ENCODE results near the gene ACVR1B.

The ACVR1B gene

GRCh38 chr12:52022841-52023181 lies 71.3 kb downstream of the ACVR1B start:
- H3K4me3 ChIP-seq (ENCODE audit: insufficient read depth, low read depth, low read length), result peak overlapping the region; percentile 44
- WGBS, 2 experiments, result 8 to 15% methylated on average over 14 of the region's 14 CpGs
- H3K4me1 ChIP-seq (ENCODE audit: control insufficient read depth, insufficient read depth, low read length), result peaks cover 23% of the 10 kb centered on the region
- no peak overlapping the region for H3K27ac ChIP-seq (ENCODE audit: insufficient read depth, low read depth, low read length, poor library complexity, severe bottlenecking)
- H3K27me3 ChIP-seq (ENCODE audit: control insufficient read depth, insufficient read depth, low read length, poor library complexity, severe bottlenecking), result peaks cover 36% of the 10 kb centered on the region
- H3K36me3 ChIP-seq (ENCODE audit: control insufficient read depth, insufficient read depth, low read length), result no peaks in the 10 kb centered on the region
- H3K9me3 ChIP-seq (ENCODE audit: control insufficient read depth, low read length), result no peaks in the 10 kb centered on the region

DNA sequence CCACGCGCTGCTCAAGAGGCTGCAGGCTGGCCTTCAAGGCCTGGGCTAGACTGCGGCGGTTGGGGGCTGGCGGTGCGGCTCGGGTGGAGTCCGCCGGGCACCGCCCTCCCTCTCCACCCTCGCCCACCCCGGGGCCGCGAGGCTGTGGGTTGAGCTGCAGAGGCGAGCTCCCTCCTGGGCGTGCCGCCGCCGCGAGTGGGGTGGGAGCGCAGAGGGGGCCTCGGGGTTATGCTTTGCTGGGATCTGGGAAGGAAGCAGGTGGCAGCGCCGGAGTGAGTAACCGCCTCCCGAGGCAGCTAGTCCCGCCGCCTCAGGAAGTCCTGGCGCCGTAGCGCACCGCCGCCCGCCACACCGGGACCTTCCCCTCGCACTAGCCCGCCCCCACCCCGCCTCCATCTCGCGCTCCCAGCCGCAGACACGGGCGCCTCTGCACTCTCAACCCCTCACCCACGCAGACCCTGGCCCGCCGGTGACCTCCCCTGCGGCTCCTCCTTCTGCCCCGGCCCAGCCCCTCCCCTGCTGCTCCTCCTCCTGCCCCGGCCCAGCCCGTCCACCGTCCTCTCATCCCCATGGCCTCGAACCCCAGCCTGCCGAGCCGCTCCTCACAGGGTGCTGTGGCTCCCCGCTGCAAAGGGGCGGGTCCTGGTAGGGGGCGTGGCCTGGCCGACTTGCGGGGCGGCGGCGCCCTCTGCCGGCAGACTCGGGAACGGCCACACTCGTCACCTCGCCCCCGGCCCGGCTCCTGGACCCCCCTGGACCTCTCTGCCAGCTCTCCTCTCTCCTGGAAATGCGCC lies 71.9 kb downstream of the ACVR1B start:
- peaks cover 36% of the 10 kb centered on the region for H3K27me3 ChIP-seq (ENCODE audit: control insufficient read depth, insufficient read depth, low read length, poor library complexity, severe bottlenecking)
- peak overlapping the region; percentile 44 for H3K4me3 ChIP-seq (ENCODE audit: insufficient read depth, low read depth, low read length)
- 1% methylated on average over 70 of the region's 70 CpGs for WGBS, 2 experiments
- H3K36me3 ChIP-seq (ENCODE audit: control insufficient read depth, insufficient read depth, low read length), result no peaks in the 10 kb centered on the region
- H3K27ac ChIP-seq (ENCODE audit: insufficient read depth, low read depth, low read length, poor library complexity, severe bottlenecking), result no peak overlapping the region
- H3K4me1 ChIP-seq (ENCODE audit: control insufficient read depth, insufficient read depth, low read length), result peaks cover 23% of the 10 kb centered on the region
- no peaks in the 10 kb centered on the region for H3K9me3 ChIP-seq (ENCODE audit: control insufficient read depth, low read length)

DNA sequence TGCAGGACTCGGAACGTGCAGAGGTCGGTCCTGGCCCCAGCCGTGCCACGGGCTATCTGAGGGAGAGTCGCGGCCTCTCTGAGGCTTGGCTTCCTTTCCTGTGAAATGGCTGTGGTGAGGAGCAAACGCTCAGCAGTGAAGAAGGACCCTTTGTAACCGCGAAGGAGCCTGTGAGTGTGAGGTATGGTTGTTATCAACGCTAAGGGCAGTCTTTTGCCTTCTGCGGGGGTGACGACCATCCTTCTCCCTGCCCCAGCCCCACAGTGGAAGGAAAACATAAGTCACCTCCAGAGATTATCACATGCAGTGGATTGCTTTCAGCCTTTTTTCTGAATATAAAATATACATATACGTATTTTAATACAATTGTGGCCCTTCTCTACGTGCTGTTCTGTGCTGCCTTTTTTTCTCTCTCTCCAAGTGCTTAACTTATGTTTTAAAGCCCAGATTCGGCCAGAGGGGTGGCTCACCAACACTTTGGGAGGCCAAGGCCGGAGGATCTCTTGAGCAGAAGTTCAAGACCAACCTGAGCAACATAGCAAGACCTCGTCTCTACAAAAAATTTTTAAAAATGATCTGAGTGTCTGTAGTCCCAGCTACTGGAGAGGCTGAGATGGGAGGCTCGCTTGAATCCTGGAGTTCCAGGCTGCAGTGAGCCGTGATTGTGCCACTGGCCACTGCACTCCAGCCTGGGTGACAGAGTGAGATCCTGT lies 72.6 kb downstream of the ACVR1B start:
- Histone ChIP-seq H3K27ac (ENCODE audit: insufficient read depth, low read depth, low read length, poor library complexity, severe bottlenecking) (no peak overlapping the region), H3K36me3 (ENCODE audit: control insufficient read depth, insufficient read depth, low read length) (no peaks in the 10 kb centered on the region), H3K4me1 (ENCODE audit: control insufficient read depth, insufficient read depth, low read length) (peaks cover 23% of the 10 kb centered on the region), H3K9me3 (ENCODE audit: control insufficient read depth, low read length) (no peaks in the 10 kb centered on the region), H3K27me3 (ENCODE audit: control insufficient read depth, insufficient read depth, low read length, poor library complexity, severe bottlenecking) (peaks cover 36% of the 10 kb centered on the region), H3K4me3 (ENCODE audit: insufficient read depth, low read depth, low read length) (peak overlapping the region; percentile 44)
- WGBS, 2 experiments, result 37 to 40% methylated on average over 20 of the region's 20 CpGs

- H3K27ac ChIP-seq (ENCODE audit: insufficient read depth, low read depth, low read length, poor library complexity, severe bottlenecking), result no peak overlapping the region
- 91% methylated on average over 15 of the region's 15 CpGs for WGBS, 2 experiments
- H3K4me1 ChIP-seq (ENCODE audit: control insufficient read depth, insufficient read depth, low read length), result peaks cover 30% of the 10 kb centered on the region
- H3K27me3 ChIP-seq (ENCODE audit: control insufficient read depth, insufficient read depth, low read length, poor library complexity, severe bottlenecking), result peaks cover 36% of the 10 kb centered on the region
- no peaks in the 10 kb centered on the region for H3K36me3 ChIP-seq (ENCODE audit: control insufficient read depth, insufficient read depth, low read length)
- H3K4me3 ChIP-seq (ENCODE audit: insufficient read depth, low read depth, low read length), result no peak overlapping the region
- no peaks in the 10 kb centered on the region for H3K9me3 ChIP-seq (ENCODE audit: control insufficient read depth, low read length)
Observed at GRCh38 chr12:52024845-52025230, 73.3 kb downstream of the ACVR1B start.

DNA sequence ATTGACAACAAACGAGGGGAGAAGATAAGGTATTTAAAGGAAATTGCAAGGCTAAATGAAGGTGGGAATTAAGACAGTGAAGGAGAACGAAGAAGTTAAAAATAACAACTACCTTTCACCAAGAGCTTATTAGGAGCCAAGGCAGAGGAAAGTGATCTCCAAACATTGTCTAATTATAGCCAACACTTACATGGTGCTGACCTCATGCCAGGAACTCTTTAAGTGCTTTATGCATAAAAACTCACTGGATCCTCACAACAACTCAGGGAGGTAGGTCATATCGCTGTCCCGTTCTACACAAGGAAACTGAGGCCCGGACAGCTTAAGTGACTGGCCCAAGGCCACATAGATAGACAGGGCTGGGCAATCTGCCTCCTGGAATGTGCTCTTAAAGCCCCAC lies 74.8 kb downstream of the ACVR1B start:
- no peak overlapping the region for H3K4me3 ChIP-seq (ENCODE audit: insufficient read depth, low read depth, low read length)
- no peak overlapping the region for H3K27ac ChIP-seq (ENCODE audit: insufficient read depth, low read depth, low read length, poor library complexity, severe bottlenecking)
- WGBS, 2 experiments, result 92 to 94% methylated on average over 5 of the region's 5 CpGs
- no peaks in the 10 kb centered on the region for H3K36me3 ChIP-seq (ENCODE audit: control insufficient read depth, insufficient read depth, low read length)
- peaks cover 36% of the 10 kb centered on the region for H3K27me3 ChIP-seq (ENCODE audit: control insufficient read depth, insufficient read depth, low read length, poor library complexity, severe bottlenecking)
- no peaks in the 10 kb centered on the region for H3K9me3 ChIP-seq (ENCODE audit: control insufficient read depth, low read length)
- H3K4me1 ChIP-seq (ENCODE audit: control insufficient read depth, insufficient read depth, low read length), result peaks cover 24% of the 10 kb centered on the region

- Histone ChIP-seq H3K4me1 (ENCODE audit: control insufficient read depth, insufficient read depth, low read length) (peaks cover 26% of the 10 kb centered on the region), H3K9me3 (ENCODE audit: control insufficient read depth, low read length) (no peaks in the 10 kb centered on the region)
Observed at GRCh38 chr12:52027085-52027843, 75.8 kb downstream of the ACVR1B start.

DNA sequence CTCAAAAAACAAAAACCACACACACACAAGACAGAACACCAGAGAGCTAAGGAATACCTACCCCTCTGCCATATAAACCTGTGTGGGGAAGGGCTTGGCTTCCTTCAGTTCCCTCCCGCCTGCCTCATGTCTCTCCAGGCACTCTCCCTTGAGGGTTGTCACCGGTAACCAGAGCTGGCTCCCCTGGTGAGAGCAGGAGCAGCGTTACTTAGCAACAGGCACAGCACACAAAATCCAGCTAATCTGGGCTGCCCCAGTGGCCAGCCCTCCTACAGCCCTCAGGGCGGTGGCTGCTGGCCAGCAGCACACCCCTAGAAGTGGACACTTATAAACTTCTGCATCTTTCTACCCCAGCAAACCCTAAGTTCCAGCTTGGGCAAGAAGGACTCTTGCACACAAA lies 78.2 kb downstream of the ACVR1B start:
- Histone ChIP-seq H3K4me1 (ENCODE audit: control insufficient read depth, insufficient read depth, low read length) (peaks cover 28% of the 10 kb centered on the region), H3K36me3 (ENCODE audit: control insufficient read depth, insufficient read depth, low read length) (no peaks in the 10 kb centered on the region), H3K27ac (ENCODE audit: insufficient read depth, low read depth, low read length, poor library complexity, severe bottlenecking) (peak overlapping the region; percentile 4), H3K9me3 (ENCODE audit: control insufficient read depth, low read length) (no peaks in the 10 kb centered on the region), H3K4me3 (ENCODE audit: insufficient read depth, low read depth, low read length) (no peak overlapping the region), H3K27me3 (ENCODE audit: control insufficient read depth, insufficient read depth, low read length, poor library complexity, severe bottlenecking) (peaks cover 18% of the 10 kb centered on the region)
- 2% methylated on average over 4 of the region's 4 CpGs for WGBS, 2 experiments

More at GRCh38 chr12:52027085-52027843, 75.8 kb downstream of the ACVR1B start:
- Histone ChIP-seq H3K4me3 (ENCODE audit: insufficient read depth, low read depth, low read length) (no peak overlapping the region), H3K27ac (ENCODE audit: insufficient read depth, low read depth, low read length, poor library complexity, severe bottlenecking) (no peak overlapping the region), H3K36me3 (ENCODE audit: control insufficient read depth, insufficient read depth, low read length) (no peaks in the 10 kb centered on the region), H3K27me3 (ENCODE audit: control insufficient read depth, insufficient read depth, low read length, poor library complexity, severe bottlenecking) (peaks cover 27% of the 10 kb centered on the region)
- 70 to 74% methylated on average over 12 of the region's 12 CpGs for WGBS, 2 experiments

GRCh38 chr12:52032446-52032803 lies 80.9 kb downstream of the ACVR1B start:
- Histone ChIP-seq H3K4me3 (ENCODE audit: insufficient read depth, low read depth, low read length) (no peak overlapping the region), H3K27ac (ENCODE audit: insufficient read depth, low read depth, low read length, poor library complexity, severe bottlenecking) (no peak overlapping the region), H3K27me3 (ENCODE audit: control insufficient read depth, insufficient read depth, low read length, poor library complexity, severe bottlenecking) (peaks cover 41% of the 10 kb centered on the region), H3K9me3 (ENCODE audit: control insufficient read depth, low read length) (no peaks in the 10 kb centered on the region), H3K36me3 (ENCODE audit: control insufficient read depth, insufficient read depth, low read length) (no peaks in the 10 kb centered on the region), H3K4me1 (ENCODE audit: control insufficient read depth, insufficient read depth, low read length) (peaks cover 21% of the 10 kb centered on the region)
- WGBS, 2 experiments, result 31 to 33% methylated on average over 5 of the region's 5 CpGs

DNA sequence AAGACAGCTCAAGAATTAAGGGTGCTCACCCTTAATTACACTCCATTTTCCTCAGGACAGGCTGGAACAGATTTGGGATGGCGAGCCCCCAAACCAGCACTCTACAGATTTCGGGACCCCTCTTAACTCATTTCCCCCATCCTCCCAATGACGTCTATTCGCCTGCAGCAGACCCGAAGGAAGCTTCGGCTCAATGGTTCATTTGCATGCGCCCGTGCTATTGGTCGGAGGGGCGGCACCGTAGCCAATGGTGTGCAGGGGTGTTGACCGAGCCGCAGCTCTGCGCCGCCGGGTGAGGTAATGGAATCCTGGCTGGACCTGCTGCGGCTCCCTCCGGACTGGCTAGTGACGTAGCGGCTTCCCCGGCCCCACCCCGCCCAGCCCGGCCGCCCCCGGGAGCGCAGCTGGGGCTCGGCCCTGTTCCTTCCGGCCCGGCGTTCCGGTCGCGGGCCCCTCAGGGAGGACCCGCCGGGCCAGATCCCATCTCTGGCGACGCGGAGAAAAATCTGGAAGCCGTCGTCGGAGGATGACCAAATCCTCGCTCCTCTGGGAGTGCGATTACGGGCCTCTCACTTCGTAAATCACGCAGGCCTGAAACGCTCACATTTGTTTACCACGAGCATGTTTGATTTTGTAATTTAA lies 81.4 kb downstream of the ACVR1B start:
- WGBS, 2 experiments, result 2 to 3% methylated on average over 48 of the region's 48 CpGs
- Histone ChIP-seq H3K36me3 (ENCODE audit: control insufficient read depth, insufficient read depth, low read length) (no peaks in the 10 kb centered on the region), H3K27me3 (ENCODE audit: control insufficient read depth, insufficient read depth, low read length, poor library complexity, severe bottlenecking) (peaks cover 45% of the 10 kb centered on the region), H3K27ac (ENCODE audit: insufficient read depth, low read depth, low read length, poor library complexity, severe bottlenecking) (peak overlapping the region; percentile 69), H3K9me3 (ENCODE audit: control insufficient read depth, low read length) (no peaks in the 10 kb centered on the region), H3K4me1 (ENCODE audit: control insufficient read depth, insufficient read depth, low read length) (peaks cover 21% of the 10 kb centered on the region), H3K4me3 (ENCODE audit: insufficient read depth, low read depth, low read length) (peak overlapping the region; percentile 33)
